ENCODE data around the gene RGMB.

- TF ChIP-seq CTCF (conservative IDR thresholded peaks at IDR 0.05; ENCODE audit: low read depth, low read length) (no peak), EZH2 (IDR thresholded peaks at IDR 0.05; ENCODE audit: borderline replicate concordance, low read depth, low read length, poor library complexity, severe bottlenecking) (no peak)
These were observed 2.7 kb downstream of the RGMB start for GRCh38 chr5:98776066-98776705.

Data from A673 (cell line).